GM13977 (cell line): Measurements from ENCODE around the gene CAV3.

Source experiments
- DNase-seq: peaks from one replicate; pipeline ENCODE4 v3.0.0; 2012; ENCODE audit warnings: low spot score
- in situ Hi-C: fragments of 300-500 bp; cut with MboI; formaldehyde crosslinking; loops from one replicate; pipeline ENCODE4 v1.12.0; 2022; ENCODE audit warnings: low sequenced_read_pairs, low pct_unique_long_range_greater_than_20kb, mixed read lengths, inconsistent platforms; ENCODE audit not compliant: unreplicated experiment
- TF ChIP-seq, protein P1 (sequence below): IDR thresholded peaks from 2 replicates; pipeline ENCODE4 v1.5.1; 2012; ENCODE audit warnings: mild to moderate bottlenecking, control low read depth; ENCODE audit not compliant: insufficient read depth; ENCODE audit errors: extremely low read depth, missing control alignments

Gene CAV3

DNA sequence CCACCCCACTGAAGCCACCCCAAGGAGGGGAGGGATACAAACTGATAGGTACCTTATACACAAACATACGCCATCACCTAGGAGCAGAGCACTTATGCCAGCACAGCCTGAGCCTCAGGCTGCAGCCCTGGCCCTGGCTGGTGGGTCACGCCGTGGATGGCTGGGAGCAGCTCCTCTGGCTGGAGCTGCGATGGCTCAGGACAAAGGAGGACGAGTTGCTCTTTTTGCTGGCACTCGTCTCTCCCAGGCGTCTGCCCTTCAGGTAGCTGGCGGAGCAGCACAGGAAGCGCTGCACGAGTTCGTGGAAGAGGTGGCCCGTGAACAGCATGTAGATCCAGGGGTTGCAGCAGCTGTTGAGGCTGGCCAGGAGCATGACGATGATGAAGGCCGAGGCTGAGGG lies 19.2 kb downstream of the CAV3 start:
- in situ Hi-C loops, result no loop called here
- TF ChIP-seq, protein P1, sequence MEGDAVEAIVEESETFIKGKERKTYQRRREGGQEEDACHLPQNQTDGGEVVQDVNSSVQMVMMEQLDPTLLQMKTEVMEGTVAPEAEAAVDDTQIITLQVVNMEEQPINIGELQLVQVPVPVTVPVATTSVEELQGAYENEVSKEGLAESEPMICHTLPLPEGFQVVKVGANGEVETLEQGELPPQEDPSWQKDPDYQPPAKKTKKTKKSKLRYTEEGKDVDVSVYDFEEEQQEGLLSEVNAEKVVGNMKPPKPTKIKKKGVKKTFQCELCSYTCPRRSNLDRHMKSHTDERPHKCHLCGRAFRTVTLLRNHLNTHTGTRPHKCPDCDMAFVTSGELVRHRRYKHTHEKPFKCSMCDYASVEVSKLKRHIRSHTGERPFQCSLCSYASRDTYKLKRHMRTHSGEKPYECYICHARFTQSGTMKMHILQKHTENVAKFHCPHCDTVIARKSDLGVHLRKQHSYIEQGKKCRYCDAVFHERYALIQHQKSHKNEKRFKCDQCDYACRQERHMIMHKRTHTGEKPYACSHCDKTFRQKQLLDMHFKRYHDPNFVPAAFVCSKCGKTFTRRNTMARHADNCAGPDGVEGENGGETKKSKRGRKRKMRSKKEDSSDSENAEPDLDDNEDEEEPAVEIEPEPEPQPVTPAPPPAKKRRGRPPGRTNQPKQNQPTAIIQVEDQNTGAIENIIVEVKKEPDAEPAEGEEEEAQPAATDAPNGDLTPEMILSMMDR, result no peak
- no peak for DNase-seq

DNA sequence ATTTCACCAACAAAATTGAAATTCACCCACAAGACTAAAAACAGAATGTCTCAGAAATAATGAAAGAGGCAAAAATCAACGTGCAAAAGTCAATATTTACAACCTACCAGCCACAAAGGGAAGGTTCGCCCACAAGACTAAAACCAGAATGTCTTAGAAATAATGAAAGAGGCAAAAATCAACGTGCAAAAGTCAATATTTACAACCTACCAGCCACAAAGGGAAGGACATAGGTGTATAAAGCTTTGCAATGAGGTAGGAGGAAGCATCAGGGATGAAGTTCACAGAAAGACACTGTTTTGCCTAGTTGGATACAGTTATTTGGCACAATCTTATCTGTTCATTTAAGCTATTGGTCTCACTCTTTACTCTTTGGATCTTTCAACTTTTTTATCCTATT lies 21.5 kb downstream of the CAV3 start:
- in situ Hi-C loops, result no loop called here
- TF ChIP-seq, protein P1, result no peak
- DNase-seq, result no peak

GRCh38 chr3:8755564-8756237 lies 22.1 kb downstream of the CAV3 start:
- in situ Hi-C loops, result no loop called here
- no peak for DNase-seq

DNA sequence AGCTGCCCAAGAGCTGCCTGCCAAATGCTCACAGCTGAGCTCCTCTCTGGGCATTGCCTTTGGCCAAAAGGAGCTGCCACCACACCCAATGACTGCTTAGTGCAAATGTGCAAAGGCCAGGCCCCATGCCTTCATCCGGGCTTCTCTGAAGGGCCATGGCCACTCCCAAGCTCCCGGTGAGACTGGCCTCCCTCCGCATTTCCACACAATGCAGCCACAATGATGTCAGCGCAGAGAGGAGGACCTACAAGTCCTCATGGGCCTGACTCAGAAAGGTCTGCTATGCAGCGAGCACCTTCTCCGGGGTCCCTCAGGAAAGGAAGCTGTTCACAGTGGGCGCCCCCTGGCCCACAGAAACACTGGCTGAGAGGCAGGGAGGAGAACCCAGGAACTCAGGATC lies 23.1 kb downstream of the CAV3 start:
- in situ Hi-C loops, result no loop called here
- DNase-seq, result no peak
- TF ChIP-seq, protein P1, result no peak

More at GRCh38 chr3:8755564-8756237, 22.1 kb downstream of the CAV3 start:
- TF ChIP-seq, protein P1, result peak; percentile 20

DNA sequence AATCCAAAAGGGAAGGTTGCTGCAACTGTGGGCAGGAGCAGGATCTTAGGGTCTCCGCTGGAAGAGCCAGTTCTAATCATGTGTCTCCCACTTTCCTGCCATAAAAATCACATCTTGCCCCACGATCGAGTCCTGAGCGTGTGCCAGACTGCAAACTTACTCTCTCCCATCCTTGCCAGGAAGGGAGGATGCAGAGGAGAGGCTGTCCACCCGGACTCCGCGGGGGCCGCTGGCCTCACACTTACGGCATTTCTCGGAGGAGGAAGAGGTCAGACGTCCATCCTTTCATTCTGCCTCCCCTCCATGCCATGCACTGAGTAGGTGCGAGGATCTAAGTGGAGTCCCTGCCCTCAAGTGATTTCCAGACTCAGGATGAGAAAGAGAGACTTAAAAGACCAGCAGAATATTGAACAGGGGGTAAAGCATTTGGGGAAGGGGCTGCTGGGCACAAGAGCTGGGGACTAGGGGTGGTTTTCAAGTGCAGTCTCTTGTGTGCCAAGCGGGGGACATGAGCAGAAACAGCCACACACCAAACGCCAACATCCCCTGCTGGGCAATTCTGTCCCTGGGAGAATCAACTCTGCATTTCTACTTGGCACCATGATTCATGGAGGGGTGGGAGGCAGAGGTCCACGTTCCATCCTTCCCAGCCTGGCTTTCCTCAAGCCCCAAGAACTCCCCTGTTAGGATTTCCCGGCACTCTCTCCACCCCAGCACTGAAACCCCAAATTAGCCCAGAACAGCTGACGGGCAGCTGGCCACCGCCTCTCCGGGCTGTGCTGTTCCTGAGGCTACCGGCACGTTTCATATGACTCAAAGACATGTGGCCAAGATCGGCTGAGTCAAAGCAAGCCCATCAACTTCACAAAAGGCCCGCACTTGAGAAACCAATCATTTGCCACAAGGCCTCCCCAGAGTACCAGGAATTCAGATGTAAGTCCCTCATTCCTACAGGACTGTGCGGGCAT lies 24.2 kb downstream of the CAV3 start:
- in situ Hi-C loops, result no loop called here

DNA sequence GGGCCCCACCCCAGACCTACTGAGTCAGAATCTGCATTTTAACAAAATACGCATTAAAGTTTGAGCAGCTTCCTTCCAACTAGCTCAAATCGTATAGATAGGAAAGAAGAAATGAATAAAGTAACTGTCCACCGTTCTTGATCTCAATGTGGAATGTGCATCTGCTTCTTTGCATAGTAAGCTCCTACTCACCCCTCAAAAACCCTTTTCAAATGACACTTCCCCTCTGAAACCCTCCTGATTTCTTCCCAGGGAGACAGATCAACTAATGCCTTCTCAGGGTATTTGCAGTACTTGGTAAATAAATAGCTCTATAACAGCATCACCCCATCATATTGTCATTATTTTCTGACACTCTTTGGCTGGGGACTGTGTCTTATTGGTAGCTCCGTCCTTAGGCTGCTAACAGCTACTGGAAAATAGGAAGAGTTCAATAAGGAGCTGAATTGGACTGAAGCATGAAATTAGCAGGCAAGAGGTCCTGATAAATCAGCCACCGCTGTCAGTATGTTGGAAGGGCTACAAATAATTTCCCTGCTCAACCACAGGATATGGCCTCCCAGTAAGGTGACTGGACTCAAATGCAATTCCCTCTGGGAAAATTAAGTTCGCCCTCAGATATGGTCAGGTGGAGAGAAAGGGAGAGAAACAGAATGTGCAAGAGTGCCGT lies 25.6 kb downstream of the CAV3 start:
- in situ Hi-C loops, result no loop called here
- no peak for DNase-seq
- TF ChIP-seq, protein P1, result no peak

More for the DNA sequence above, 24.2 kb downstream of the CAV3 start:
- no peak for DNase-seq
- TF ChIP-seq, protein P1, result no peak
